Measurements from ENCODE around the gene MTO1.
"Not testable (repeated sequence)": the region's sequence is repeated elsewhere in the genome, so short reads cannot be mapped to it uniquely, and the experiment has no call there.

The MTO1 gene

DNA sequence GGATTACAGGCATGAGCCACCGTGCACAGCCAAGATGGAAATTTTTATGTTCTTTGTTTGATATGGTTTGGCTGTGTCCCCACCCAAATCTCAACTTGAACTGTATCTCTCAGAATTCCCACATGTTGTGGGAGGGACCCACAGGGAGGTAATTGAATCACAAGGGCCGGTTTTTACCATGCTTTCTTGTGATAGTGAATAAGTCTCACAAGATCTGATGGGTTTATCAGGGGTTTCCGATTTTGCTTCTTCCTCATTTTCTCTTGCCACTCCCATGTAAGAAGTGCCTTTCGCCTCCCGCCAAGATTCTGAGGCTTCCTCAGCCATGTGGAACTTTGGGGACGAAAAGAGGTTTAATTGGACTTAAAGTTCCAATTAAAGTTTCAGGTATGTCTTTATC, 44.7 kb downstream of the MTO1 start:
- peaks cover 16% of the 10 kb centered on the region for H3K36me3 ChIP-seq (ENCODE audit: insufficient read depth, low read depth, low read length)
- H3K9me3 ChIP-seq (ENCODE audit: insufficient read depth, low read depth, low read length), result no peaks in the 10 kb centered on the region
- H3K9ac ChIP-seq (ENCODE audit: low read depth, low read length), result no peak overlapping the region
- H3K27ac ChIP-seq (ENCODE audit: low read length), result no peak overlapping the region
- no peak overlapping the region for H3K4me3 ChIP-seq (ENCODE audit: low read length)
- no peaks in the 10 kb centered on the region for H3K27me3 ChIP-seq (ENCODE audit: insufficient read depth, low read length)
- H3K4me1 ChIP-seq (ENCODE audit: insufficient read depth, low read length), result no peaks in the 10 kb centered on the region

DNA sequence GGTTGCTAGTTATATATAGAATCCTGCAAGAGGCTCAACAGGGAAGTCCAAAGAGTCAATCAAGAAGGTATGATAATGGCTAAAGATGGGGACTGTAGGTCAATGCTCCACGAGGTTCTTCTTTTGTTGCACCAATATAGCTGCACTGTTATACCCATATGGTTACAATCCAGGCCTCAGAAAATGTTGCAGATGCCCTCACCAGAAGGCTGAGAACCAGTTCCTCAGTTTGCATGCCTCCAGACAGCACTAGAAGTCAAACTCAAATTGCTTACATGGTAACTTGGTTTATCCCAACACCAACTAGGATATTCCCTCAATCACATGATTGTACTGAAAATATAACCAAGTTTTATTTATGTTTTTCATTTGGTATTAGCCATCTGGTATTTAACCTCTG, 47.2 kb downstream of the MTO1 start:
- Histone ChIP-seq H3K4me3 (ENCODE audit: low read length) (no peak overlapping the region), H3K27ac (ENCODE audit: low read length) (no peak overlapping the region), H3K36me3 (ENCODE audit: insufficient read depth, low read depth, low read length) (peaks cover 3% of the 10 kb centered on the region; the same call in 1 of the 2 replicates), H3K9me3 (ENCODE audit: insufficient read depth, low read depth, low read length) (no peaks in the 10 kb centered on the region), H3K27me3 (ENCODE audit: insufficient read depth, low read length) (no peaks in the 10 kb centered on the region), H3K4me1 (ENCODE audit: insufficient read depth, low read length) (no peaks in the 10 kb centered on the region), H3K9ac (ENCODE audit: low read depth, low read length) (no peak overlapping the region)

DNA sequence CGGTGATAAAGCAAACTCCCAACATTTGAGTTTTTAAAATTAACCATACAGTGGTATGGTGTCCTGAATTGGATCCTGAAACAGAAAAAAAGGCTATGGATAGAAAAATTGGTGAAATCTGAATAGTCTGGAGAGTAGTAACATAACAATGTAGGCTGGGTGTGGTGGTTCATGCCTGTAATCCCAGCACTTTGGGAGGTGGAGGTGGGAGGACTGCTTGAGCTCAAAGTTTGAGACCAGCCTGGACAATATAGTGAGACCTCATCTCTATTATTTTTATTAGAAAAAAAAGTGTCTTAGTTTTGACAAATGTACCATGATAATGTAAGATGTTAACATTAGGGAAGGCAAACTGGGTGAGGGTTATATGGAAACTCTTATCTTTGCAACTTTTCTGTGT, 48.3 kb downstream of the MTO1 start:
- no peaks in the 10 kb centered on the region for H3K4me1 ChIP-seq (ENCODE audit: insufficient read depth, low read length)
- H3K27ac ChIP-seq (ENCODE audit: low read length), result no peak overlapping the region
- H3K9me3 ChIP-seq (ENCODE audit: insufficient read depth, low read depth, low read length), result no peaks in the 10 kb centered on the region
- no peak overlapping the region for H3K4me3 ChIP-seq (ENCODE audit: low read length)
- peaks cover 2% of the 10 kb centered on the region for H3K36me3 ChIP-seq (ENCODE audit: insufficient read depth, low read depth, low read length)
- no peak overlapping the region for H3K9ac ChIP-seq (ENCODE audit: low read depth, low read length)
- no peaks in the 10 kb centered on the region for H3K27me3 ChIP-seq (ENCODE audit: insufficient read depth, low read length)

DNA sequence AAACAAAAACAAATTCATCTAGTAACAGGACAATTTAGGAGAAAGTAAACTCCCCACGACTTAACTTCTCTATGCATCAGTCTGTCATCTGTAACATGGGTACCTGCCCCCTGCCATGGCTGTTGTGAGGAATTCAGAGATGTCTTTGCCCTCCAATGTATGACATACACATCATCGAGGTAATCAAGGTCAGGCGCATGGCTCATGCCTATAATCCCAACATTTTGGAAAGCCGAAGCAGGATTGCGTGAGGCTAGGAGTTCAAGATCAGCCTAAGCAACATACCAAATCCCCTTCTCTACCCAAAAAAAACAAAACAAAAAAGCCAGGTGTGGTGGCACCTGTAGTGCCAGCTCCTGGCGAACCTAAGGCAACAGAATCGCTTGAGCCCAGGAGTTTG, 50.3 kb downstream of the MTO1 start:
- Histone ChIP-seq H3K4me1 (ENCODE audit: insufficient read depth, low read length) (no peaks in the 10 kb centered on the region), H3K36me3 (ENCODE audit: insufficient read depth, low read depth, low read length) (peaks cover 21% of the 10 kb centered on the region), H3K4me3 (ENCODE audit: low read length) (no peak overlapping the region), H3K9ac (ENCODE audit: low read depth, low read length) (no peak overlapping the region), H3K27me3 (ENCODE audit: insufficient read depth, low read length) (no peaks in the 10 kb centered on the region), H3K9me3 (ENCODE audit: insufficient read depth, low read depth, low read length) (no peaks in the 10 kb centered on the region), H3K27ac (ENCODE audit: low read length) (no peak overlapping the region)

DNA sequence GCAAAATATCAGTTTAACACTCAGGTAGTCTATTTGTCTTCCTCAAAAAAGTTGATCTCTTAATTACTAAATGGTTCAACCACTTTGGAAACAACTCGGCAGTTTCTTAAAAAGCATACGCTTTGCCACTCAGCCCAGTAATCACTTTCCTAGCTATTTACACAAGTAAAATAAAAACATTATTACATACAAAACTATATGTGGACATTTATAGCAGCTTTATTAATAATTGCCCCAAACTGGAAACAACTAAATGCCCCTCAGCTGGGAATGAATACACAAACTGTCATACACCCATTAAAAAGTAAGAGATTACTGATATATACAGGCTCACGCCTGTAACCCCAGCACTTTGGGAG, 51.9 kb downstream of the MTO1 start:
- H3K4me1 ChIP-seq (ENCODE audit: insufficient read depth, low read length), result no peaks in the 10 kb centered on the region
- no peak overlapping the region for H3K27ac ChIP-seq (ENCODE audit: low read length)
- no peak overlapping the region for H3K9ac ChIP-seq (ENCODE audit: low read depth, low read length)

DNA sequence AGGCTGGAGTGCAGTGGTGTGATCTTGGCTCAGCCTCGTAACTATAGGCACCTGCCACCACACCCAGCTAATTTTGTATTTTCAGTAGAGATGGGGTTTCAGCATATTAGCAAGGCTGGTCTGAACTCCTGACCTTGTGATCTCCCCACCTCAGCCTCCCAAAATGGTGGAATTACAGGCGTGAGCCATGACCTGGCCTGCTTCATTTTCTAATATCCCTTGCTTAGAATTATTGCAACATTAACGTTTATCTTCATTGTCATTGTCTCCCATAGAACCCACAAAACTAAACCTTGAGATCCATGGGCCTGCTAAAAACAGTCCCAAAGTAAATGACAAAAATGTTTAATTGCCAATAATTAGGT, 53.2 kb downstream of the MTO1 start:
- no peaks in the 10 kb centered on the region for H3K27me3 ChIP-seq (ENCODE audit: insufficient read depth, low read length)
- no peak overlapping the region for H3K9ac ChIP-seq (ENCODE audit: low read depth, low read length)
- no peaks in the 10 kb centered on the region for H3K9me3 ChIP-seq (ENCODE audit: insufficient read depth, low read depth, low read length)
- H3K4me1 ChIP-seq (ENCODE audit: insufficient read depth, low read length), result no peaks in the 10 kb centered on the region
- no peak overlapping the region for H3K4me3 ChIP-seq (ENCODE audit: low read length)
- H3K27ac ChIP-seq (ENCODE audit: low read length), result no peak overlapping the region
- peaks cover 49% of the 10 kb centered on the region for H3K36me3 ChIP-seq (ENCODE audit: insufficient read depth, low read depth, low read length)

More for the DNA sequence above, 51.9 kb downstream of the MTO1 start:
- H3K4me3 ChIP-seq (ENCODE audit: low read length), result no peak overlapping the region
- H3K9me3 ChIP-seq (ENCODE audit: insufficient read depth, low read depth, low read length), result no peaks in the 10 kb centered on the region
- H3K27me3 ChIP-seq (ENCODE audit: insufficient read depth, low read length), result no peaks in the 10 kb centered on the region
- H3K36me3 ChIP-seq (ENCODE audit: insufficient read depth, low read depth, low read length), result peaks cover 37% of the 10 kb centered on the region

DNA sequence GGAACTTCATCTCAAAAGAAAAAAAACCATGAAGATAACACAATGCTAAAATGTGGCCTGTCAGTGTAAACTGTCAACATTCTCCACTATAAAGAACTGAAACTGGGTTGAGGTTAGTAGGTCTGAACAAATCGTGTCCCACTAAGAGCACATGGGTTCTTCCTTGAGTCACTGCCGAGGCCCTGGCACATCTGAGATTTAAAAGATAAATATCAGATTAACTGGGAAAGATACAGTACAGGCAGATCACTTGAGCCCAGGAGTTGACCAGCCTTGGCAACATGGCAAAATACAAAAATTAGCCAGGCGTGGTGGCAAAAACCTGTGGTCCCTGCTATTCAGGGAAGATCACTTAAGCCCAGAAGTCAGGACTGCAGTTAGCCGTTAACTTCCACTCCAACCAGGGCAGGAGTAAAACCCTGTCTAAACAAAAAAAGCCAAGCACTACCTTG, 53.7 kb downstream of the MTO1 start:
- H3K36me3 ChIP-seq (ENCODE audit: insufficient read depth, low read depth, low read length), result peaks cover 54% of the 10 kb centered on the region
- no peaks in the 10 kb centered on the region for H3K4me1 ChIP-seq (ENCODE audit: insufficient read depth, low read length)
- no peaks in the 10 kb centered on the region for H3K9me3 ChIP-seq (ENCODE audit: insufficient read depth, low read depth, low read length)
- no peak overlapping the region for H3K27ac ChIP-seq (ENCODE audit: low read length)
- H3K4me3 ChIP-seq (ENCODE audit: low read length), result no peak overlapping the region
- no peak overlapping the region for H3K9ac ChIP-seq (ENCODE audit: low read depth, low read length)
- no peaks in the 10 kb centered on the region for H3K27me3 ChIP-seq (ENCODE audit: insufficient read depth, low read length)

DNA sequence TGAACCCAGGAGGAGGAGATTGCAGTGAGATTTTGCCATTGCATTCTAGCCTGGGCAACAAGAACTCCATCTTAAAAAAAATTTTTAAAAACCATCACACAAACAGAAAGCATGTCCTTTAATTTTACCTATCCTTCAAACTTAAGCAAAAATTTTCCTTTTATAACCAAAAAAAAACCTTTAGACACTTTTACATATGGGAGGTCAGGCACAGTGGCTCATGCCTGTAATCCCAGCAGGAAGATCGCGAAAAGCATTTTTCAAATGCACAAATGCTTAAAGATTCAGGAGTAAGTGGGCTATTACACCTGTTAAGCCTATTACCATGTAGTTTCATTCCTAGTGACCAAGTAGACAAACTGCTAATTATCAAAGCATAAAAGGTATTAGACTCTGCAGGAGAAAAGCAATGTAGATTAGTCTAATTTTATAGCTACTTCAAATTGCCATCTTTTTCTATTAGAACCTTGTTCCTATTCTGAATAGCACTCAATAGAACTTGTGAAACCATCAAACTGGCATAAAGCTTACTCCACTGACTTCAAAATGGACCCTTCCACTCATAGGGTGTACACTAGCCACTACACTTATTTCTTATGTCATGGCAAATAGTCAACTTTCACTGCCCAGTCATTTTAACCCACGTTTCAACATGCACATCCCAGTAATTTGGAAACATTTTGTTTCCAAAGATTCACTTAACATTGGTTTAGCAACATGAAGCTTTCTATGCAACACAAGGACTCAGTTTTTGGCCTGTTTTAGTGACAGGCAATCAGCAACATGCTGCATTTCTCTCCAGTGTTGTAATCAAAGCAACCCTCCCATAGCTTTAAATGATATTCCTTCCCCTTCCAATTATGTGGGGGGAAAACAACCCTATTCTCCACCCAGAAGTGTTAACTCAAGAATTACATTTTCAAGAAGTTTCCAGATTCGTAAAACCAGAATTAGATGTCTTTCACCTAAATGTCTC, 55.3 kb downstream of the MTO1 start:
- Histone ChIP-seq H3K9me3 (ENCODE audit: insufficient read depth, low read depth, low read length) (no peaks in the 10 kb centered on the region), H3K9ac (ENCODE audit: low read depth, low read length) (peak overlapping the region; percentile 72), H3K4me1 (ENCODE audit: insufficient read depth, low read length) (no peaks in the 10 kb centered on the region; the same call in 1 of the 2 replicates), H3K27me3 (ENCODE audit: insufficient read depth, low read length) (no peaks in the 10 kb centered on the region), H3K36me3 (ENCODE audit: insufficient read depth, low read depth, low read length) (peaks cover 60% of the 10 kb centered on the region), H3K27ac (ENCODE audit: low read length) (no peak overlapping the region), H3K4me3 (ENCODE audit: low read length) (peak overlapping the region; percentile 59)

DNA sequence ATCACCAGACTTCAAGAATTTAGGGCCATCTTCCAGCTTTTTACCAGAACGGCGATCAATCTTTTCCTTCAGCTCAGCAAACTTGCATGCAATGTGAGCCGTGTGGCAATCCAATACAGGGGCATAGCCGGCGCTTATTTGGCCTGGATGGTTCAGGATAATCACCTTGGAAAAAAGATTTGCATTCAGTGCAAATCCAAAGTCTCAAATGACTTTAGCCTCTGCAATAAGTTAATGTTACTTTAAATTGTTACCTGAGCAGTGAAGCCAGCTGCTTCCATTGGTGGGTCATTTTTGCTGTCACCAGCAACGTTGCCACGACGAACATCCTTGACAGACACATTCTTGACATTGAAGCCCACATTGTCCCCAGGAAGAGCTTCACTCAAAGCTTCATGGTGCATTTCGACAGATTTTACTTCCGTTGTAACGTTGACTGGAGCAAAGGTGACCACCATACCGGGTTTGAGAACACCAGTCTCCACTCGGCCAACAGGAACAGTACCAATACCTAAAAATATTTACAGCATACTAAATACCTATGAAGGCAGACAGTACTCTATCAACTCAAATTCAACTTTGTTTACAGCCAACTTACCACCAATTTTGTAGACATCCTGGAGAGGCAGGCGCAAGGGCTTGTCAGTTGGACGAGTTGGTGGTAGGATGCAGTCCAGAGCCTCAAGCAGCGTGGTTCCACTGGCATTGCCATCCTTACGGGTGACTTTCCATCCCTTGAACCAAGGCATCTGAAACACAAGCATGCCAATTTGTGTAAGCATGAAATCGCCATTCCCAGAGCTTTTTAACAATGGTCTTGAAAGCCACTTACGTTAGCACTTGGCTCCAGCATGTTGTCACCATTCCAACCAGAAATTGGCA, 56.8 kb downstream of the MTO1 start:
- Histone ChIP-seq H3K4me3 (ENCODE audit: low read length) (peak overlapping the region; percentile 96), H3K9ac (ENCODE audit: low read depth, low read length) (peak overlapping the region; percentile 100), H3K36me3 (ENCODE audit: insufficient read depth, low read depth, low read length) (peaks cover 60% of the 10 kb centered on the region)
- not testable (repeated sequence) for H3K4me1 ChIP-seq (ENCODE audit: insufficient read depth, low read length); H3K27ac ChIP-seq (ENCODE audit: low read length); H3K9me3 ChIP-seq (ENCODE audit: insufficient read depth, low read depth, low read length); H3K27me3 ChIP-seq (ENCODE audit: insufficient read depth, low read length)

DNA sequence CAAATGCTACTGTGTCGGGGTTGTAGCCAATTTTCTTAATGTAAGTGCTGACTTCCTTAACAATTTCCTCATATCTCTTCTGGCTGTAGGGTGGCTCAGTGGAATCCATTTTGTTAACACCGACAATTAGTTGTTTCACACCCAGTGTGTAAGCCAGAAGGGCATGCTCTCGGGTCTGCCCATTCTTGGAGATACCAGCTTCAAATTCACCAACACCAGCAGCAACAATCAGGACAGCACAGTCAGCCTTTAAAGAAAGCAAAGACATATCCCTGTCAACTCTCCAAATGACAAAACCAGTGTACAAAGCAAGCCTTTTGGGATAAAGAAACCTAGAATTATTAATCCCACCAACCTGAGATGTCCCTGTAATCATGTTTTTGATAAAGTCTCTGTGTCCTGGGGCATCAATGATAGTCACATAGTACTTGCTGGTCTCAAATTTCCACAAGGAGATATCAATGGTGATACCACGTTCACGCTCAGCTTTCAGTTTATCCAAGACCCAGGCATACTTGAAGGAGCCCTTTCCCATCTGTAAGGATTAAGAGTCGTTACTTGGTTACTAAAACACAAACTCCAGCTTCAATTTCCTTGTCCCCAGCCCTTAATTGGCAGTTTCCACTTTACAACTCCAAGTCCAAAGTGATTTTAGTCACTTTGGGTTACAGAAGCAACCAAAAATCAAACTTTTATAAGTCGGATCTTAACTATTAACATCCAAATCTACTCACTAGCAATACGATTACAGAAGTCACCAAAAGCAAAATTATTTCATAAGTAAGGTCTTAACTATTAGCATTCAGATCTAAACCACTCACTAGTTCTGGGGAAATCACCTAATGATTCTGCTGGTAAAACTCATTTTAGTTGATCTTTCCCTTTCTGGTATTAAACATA, 57.7 kb downstream of the MTO1 start:
- not testable (repeated sequence) for H3K9me3 ChIP-seq (ENCODE audit: insufficient read depth, low read depth, low read length); H3K4me1 ChIP-seq (ENCODE audit: insufficient read depth, low read length); H3K27me3 ChIP-seq (ENCODE audit: insufficient read depth, low read length)
- peak overlapping the region; percentile 98 for H3K27ac ChIP-seq (ENCODE audit: low read length)
- H3K9ac ChIP-seq (ENCODE audit: low read depth, low read length), result peak overlapping the region; percentile 100
- H3K36me3 ChIP-seq (ENCODE audit: insufficient read depth, low read depth, low read length), result peaks cover 60% of the 10 kb centered on the region
- H3K4me3 ChIP-seq (ENCODE audit: low read length), result peak overlapping the region; percentile 96

Data from iPS-20b (cell line).